NCI-H2107 (cell line): Measurements from ENCODE around the gene SMIM36.
A peak's percentile ranks its signal among the peaks of the same experiment; 100 is the strongest.
"Not testable (repeated sequence)": the region's sequence is repeated elsewhere in the genome, so short reads cannot be mapped to it uniquely, and the experiment has no call there.

Source experiments
- DNase-seq: peaks from one replicate; lab custom pipeline; 2025; lab: John Stamatoyannopoulos, UW

The SMIM36 gene

DNA sequence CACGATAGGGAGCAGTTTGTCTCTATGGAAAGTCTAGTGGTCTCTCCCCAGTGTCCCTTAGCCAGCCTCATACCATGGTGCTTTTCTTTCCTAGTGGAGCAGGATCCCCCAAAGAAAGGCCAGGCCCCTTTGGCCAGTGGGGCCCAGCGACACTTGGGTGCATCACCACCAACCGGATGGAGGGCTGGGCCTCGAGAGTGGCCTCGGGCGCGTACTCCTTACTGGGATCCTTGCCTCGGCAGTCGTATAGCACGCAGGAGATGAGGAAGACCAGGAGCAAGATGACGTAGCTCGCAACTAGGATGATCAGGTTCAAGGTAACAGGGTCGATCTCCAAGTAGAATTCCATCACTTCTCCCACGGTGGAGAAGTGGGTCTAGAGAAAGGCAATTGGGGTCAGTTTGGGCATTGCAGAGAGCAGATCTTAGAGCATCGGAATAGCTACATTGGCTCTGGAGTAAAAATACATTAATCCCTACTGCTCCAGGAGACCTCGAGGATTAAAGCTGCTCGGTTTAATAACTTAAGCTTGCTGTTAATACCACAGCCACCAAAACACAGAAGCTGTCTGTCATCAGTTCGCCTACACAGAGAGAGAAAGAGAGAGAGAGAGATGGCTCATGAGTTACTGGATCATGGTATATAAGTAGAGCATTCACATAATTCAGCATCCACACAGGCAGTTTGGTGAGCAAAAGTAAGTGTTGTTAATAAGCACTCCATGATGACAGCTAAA is at the start of gene SMIM36:
Gene SMIM36 (minus strand): TSS at position 467 of the 736 bp plus-strand sequence.
- DNase-seq: no peak

DNA sequence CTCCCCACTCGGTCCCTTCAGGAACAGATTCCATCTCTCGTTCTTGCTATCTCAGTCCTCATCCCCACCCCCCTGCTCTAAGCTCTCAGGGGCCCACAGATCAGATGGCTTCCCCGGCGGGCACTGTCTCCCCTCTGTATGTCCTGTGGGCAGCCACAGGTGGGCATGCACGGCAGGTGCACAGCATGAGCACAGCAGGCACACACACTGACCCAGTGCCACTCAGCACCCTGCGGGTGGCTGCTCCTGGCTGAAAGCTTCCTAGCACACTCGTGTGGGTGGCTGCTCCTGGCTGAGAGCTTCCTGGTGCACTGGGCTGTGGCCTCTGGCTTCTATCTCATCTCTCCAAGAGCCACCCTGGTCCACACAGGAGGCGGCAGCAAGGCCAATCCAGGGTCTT is 44.5 kb upstream of the SMIM36 start:
- DNase-seq: no peak

DNA sequence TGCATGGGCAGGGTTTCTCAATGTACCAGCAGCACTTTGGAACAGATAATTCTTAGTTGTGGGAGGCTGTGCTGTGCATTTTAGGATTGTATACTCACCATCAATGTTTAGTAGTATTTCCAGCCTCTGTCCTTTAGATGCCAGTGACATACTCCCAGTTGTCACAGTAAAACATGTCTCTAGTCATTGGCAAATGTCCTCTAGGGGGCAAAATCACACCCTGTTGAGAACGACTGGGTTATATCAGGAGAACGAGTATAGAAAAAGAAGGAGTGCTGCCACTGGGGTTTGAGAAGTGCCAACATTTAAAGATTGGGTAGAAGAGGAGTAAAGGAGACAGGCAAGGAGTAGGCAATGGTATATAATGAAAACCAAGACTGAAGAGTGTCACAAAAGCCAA is 37.9 kb upstream of the SMIM36 start:
- DNase-seq: no peak

DNA sequence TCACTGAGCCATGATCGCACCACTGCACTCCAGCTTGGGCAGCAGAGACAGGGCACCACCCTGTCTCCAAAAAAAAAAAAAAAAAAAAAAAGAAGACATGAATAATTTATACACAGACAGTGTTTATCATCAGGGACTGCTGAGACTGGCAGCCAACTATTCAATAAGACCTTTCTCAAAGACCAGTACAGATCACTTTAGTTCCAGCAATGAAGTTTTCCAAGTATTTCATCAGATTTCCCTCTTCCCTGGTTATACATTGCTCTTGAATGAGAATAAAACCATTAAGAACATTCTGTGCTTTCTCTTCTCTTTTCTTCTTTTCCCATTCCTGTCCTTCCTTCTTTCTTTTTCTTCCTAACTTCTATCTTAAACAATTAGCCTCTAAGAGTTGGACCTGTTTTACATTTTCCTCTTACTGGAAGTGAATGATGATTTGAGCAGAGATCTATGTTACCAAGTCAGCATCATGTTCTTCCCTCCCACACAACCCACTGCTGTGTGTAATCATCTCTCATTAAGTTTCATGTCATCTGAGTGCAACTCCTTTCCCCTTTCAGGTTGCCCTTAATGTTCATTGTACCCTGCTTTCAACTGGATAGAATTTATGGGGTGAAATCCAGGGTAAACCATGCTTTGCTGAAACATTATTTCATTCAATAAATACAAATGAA is 35.9 kb upstream of the SMIM36 start:
- no peak for DNase-seq

DNA sequence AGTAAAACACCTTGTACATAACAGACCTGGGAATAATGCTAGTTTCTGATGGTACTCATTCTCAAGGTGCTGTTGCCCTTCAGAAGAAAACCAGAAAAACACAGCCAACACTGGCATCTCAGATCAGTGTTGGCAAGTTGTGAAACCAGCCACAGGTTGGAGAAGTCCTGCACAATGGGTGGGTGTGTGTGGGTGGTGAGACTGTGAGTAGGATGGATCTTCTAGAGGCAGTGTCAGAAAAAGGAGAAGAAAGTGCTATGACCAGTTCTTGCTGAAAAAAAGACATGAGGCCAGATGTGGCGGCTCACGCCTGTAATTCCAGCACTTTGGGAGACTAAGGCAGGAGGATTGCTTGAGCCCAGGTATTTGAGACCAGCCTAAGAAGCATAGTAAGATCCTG is 35.2 kb upstream of the SMIM36 start:
- no peak for DNase-seq

DNA sequence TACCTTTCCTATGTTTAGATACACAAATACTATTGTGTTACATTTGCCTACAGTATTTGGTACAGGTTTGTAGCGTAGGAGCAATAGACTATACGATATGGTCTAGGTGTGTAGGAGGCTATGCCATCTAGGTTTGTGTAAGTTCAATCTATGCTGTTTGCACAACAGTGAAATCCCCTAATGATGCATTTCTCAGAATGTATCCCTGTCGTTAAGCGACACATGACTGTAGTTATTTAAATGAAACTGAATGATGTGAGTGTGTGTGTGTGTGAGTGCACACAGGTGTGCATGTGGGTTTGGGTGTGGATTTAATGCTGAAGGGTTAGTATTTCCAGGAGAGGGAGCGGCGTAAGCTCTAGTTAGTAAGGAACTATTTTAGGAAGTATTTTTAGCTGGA is 34.6 kb upstream of the SMIM36 start:
- no peak for DNase-seq

DNA sequence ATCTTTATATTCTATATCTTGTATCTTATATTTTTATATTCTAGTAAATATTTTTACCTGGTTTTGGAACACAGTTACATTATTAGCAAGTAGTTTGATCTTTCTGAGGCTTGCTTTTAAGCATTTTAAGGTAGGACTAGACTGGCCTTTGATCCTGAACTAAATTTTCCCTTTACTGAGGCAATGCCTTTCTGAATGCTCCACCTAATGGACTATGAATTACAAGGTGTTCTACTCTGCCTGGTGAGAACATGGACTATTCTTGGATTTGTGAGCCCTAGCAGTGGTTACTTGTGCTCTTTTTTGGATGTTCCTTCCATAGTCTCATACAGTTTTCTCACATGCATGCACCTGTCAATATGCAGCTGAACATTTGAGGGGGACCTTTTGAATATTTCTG is 32.5 kb upstream of the SMIM36 start:
- no peak for DNase-seq

DNA sequence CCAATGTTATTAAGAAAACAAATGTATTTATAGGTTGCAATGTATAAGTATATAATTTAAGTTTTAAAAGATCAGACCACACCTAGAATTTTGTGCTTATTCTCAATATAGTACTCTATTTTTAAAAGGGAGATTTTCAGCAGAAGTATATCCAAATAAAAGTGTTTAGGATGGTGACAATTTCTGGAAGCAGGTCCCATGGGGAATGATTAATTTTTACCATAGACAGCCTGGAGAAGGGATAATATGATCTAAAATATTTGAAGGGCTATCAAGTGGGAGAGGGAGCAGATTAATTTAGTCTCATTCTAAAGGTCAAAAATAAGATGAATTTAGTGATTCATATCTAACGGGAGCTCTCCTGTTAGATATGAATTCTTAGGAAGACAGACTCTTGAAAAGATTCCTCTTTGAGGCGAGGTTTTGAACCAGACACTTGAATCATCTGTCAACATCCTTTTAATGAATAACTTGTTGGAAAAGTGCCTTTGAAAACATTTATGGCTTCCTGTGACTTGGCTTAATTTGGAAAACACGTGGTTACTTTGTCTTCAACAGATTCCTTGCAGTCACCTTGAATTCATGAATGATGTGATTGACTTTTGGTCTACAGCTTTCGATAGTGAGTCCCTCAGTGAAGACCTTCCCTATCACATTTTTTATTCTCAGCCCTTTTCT is 29.3 kb upstream of the SMIM36 start:
- DNase-seq: no peak

DNA sequence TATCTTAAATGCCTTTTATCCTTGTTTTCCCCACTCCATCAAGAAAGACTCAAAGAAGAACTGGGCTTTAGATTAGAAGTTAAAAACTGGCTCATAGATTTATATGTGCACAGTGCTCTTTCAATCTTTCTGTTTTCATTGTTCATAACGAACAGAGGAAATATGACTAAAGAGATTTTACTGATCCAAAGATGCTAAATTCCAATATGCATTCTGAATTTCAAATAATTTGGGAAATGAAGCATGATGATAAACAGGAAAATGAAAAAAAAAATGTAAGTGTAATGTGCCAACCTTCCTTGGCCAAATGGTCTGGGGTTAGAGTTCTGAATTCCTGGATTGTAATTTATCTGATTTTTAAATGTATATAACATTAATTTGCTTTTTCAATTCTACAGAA is 25.0 kb upstream of the SMIM36 start:
- no peak for DNase-seq

DNA sequence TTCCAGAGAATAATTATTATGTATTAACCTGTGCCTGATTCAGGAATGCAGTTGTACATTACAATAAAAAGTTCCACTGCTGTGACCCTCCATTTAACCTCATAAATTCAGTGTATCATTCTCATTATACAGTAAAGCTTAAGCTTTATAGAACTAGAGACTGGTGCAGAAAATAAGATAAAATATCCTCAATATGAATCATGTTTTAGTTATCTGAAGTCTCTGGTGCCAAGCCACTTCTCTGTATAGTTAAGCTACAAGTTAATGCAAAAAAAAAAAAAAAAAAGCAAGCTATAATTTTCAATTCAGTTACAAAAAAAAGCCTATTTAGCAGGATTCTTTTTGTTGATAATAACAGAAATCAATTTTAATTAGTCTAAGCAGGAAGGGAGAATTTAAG is 22.4 kb upstream of the SMIM36 start:
- no peak for DNase-seq

DNA sequence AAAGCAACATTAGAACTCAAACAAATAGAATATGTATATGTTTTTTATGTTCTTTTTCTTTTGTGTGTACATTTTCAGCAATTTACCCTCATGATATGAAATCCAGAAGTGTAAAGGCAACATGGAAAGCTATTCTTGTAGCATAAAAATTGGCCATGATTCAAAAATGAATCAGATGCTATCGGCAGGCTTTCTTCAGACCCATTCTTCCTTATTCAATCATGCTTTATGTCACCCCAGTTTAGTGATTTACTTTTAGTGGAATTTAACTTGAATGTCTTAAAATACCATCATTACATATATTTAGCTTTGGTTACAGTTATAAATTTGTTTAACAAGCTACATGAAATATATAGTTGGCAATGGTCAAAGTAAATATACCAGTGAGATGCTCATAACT is 21.4 kb upstream of the SMIM36 start:
- no peak for DNase-seq

DNA sequence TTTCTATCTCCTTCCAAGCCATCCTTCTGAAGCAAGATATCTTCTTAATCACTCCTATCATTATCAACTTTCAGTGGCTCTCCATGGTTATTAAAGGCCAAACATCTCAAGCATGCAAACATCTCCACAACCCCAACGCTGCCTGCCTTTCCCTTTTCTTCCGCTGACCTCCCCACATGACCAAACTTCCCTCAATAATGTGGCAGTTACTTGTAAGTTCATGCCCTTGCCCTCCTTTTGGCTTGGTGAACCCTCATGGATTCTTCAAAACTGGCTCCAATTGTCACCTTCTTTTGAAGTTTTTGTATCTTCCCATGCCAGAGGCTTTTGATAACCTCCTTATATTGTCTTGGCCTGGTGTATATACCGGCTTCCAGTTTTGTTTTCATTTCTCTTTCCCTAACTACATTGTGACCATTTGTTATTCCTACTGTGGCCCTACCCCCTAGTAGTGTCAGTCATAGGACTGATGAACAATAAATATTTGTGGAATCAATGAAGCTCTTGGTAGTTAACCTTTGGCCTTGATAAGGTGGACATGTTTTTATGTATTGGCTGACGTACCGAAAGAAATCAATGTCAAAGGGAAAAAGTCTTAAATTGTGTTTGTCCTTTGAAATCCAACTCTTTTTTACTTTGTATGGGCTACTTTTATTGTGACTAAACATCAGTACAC is 19.9 kb upstream of the SMIM36 start:
- no peak for DNase-seq

DNA sequence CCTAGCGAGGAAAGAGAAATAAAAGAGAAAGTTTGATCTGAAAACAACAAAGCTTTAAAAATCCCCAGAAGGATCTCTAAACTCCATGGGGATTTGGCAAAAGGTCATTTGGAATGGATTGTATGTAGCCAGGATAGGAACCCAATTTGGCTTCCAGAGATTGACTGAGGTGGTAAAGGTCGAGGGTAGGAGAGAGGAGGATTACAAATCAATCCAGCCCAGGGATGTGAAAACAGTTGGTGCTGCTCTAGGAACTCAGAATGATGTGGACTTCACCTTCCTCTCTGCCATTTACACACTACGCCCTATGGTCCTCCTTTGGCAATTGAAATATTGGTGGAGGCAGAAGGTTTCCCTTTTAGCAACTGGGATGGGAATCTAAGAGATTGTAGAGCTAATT is 18.8 kb upstream of the SMIM36 start:
- no peak for DNase-seq

DNA sequence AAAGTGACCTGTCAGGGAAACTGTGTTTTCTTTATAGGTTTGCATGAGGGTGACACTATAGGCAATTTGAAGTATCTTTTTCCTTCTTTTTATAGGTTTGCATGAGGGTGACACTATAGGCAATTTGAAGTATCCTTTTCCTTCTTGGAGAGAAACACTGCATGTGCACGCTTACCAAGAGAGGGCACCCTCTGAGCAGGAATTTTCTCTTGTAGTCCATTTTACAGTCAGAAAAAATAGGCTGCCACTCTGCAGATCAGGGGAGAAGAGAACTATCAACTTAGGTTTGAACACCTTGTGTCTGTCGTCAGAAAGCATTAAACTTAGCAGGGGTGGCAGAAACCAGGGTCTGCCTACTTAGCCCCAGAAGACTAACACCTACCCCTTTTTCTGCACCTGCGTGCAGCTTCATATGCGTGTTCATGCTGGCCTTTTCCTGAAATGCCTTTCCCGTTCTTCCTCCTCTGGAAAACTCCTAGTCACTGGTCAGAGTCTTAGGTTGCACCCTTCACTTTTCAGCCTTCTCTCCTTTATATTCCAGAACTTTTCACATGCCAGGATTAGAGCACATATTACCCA is 16.4 kb upstream of the SMIM36 start:
- DNase-seq: no peak

DNA sequence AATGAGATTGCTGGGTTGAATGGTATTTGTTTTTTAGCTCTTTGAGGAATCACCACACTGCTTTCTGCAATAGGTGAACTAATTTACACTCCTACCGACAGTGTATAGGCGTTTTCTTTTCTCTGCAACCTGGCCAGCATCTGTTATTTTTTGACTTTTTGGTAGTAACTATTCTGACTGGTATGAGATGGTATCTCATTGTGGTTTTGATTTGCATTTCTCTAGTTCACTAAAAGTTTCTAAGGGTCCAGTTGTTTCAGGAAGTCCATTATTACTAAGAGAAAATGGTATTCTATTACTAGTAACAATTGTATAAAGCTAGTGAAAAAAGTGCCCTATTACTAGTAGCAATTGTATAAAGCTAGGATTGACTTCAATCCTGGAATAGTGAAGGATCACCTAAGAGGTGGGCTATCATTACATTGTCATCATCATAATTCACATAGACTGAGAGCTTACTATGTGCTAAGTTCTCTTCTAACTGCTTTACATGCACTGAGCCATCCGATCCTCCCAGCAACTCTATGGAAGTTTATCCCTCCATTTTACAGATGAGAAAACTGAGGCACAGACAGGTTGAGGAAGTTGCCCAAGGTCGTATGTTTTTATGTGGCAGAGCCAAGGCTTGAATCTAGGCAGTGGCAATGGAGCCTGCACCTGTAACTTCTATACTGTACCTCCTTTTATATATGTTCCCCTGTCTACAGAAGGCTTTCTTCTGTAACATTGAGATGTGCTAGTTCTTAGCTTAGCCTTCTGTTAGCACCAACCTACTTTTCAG is 13.4 kb upstream of the SMIM36 start:
- DNase-seq: no peak

DNA sequence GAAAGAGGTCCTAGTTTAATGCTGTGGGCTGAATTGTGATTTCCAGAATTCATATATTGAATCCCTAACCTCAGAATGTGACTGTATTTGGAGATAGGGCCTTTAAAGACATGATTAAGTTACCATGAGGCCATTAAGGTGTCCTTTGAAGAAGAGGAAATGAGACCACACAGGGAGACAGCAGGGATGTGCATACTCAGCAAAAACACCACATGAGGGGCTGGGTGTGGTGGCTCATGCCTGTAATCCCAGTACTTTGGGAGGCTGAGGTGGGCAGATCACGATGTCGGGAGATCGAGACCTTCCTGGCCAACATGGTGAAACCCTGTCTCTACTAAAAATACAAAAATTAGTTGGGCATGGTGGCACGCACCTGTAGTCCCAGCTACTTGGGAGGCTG is 11.8 kb upstream of the SMIM36 start:
- DNase-seq: not testable (repeated sequence)

DNA sequence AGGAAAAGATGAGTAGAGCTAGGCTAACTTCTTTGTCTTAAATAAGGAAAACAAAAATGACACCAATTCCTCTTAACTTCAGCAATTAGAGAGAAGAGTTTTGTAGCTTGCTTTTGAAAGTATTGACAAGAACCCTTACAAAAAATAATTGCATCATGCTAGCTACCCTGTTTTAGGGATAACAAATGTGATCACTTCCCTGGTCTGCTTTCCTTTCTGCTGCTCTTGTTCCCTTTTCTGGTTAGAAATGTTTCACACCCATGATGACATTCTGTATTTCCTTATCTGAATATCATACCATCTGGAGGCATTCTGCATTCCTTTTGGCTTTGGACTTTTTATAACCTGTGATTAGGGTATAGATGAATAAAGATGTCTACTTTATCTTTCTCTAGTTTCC is 9.9 kb upstream of the SMIM36 start:
- no peak for DNase-seq

DNA sequence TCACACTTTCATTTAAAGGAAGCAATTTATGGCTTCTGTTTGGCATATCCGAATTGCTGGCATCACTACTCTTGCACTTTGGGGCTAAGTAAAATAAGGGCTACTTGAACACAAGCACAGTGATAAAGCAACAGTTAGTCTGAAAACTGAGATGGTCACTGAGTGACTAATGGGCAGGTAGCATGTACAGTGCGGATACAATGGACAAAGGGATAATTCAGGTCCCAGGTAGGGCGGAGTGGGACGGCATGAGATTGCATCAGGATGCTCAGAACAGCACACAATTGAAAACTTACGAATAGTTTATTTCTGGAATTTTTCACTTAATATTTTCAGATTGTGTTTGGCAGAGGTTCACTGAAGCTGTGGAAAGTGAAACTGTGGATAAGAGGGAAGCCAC is 9.2 kb upstream of the SMIM36 start:
- no peak for DNase-seq

DNA sequence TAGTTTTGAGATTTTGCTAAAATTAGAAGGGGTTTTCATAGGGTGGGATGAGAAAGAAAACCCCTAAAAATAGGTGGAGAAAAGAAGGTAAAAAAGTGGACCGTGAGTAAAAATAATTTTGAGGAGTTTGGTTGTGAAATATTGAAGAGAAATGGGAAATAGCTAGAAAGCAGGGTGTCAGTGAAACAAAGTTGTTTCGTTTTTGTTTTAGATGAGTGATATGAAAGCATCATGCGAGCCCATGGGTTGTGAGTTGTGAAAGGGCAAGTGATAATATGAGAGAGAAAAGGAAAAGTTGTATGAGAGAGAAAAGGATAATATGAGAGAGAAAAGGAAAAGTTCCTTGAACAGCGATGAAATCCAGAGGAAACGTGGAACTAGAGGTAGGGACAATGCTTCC is 7.3 kb upstream of the SMIM36 start:
- DNase-seq: no peak

DNA sequence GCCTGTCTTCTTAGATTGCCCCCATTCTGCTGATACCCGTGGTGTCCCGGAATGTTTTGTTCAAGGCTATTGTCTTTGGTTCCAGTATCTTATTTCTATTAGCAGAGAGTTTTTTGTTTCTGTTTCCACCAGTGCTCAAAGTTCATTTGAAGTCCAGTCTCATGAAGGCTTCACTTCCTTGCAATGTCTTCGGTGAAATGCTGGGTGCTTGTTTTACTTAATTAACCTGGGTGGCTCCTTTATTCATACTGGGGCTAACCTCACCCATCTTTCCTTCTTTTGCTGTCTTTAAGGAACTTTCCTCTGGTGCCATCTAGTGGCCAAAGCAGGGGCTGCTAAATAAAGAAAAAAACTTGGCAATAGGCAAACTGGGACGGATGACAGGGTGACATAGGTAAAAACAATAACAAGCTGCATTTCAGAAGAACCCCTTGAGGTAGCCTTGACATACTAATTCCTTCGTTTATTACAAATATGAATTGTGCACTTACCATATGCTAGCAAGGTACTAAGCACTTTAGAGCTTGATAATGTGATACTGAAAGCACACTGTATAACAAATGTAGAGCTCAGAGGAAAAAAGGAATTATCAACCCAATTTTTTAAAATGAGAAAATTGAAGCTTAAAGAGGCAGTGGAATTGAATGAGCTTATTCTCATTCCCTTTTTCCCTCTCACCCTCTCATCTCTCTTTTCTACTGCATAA is 2.8 kb upstream of the SMIM36 start:
- peak; percentile 45 for DNase-seq

DNA sequence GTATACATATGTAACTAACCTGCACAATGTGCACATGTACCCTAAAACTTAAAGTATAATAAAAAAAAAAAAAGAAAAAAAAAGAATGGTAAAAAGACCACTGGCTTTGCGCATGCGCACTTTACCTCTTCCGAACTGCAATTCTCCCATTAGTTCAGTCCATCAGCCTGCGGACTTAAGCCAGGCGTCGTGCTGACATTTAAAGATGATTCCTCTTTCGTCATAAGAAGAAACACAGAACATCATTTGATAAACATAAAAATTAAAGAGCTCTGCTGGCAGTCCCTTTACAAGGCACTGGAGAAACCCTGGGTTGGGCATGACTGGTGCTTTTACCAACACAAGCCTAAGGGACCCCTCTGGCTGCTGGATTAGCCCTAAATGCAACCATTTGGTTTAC is 3.6 kb downstream of the SMIM36 start:
- not testable (repeated sequence) for DNase-seq
